Esophagus squamous epithelium (tissue), 4 donors: ENCODE data around the gene TBC1D26.
"Not testable (repeated sequence)": the region's sequence is repeated elsewhere in the genome, so short reads cannot be mapped to it uniquely, and the experiment has no call there.

ENCODE experiments used
- POLR2A ChIP-seq, 4 donors: fragments of 450-650 bp; IDR thresholded peaks; one replicate each; pipeline ENCODE4 v1.6.1; 2017; ENCODE audit warnings: antibody characterized with exemption in 4 of 4, mild to moderate bottlenecking in 4 of 4, moderate library complexity in 3 of 4
- TF ChIP-seq, protein P1 (sequence below), 6 experiments: fragments of 450-650 bp in 4 of 6; fragments of 200-600 bp in 2 of 6; sonication (generic) in 2 of 6; IDR thresholded peaks; one replicate each; pipeline ENCODE4 v1.5.1; 2016 to 2019; ENCODE audit warnings: antibody characterized with exemption in 6 of 6, mild to moderate bottlenecking in 4 of 6, moderate library complexity in 4 of 6

DNA sequence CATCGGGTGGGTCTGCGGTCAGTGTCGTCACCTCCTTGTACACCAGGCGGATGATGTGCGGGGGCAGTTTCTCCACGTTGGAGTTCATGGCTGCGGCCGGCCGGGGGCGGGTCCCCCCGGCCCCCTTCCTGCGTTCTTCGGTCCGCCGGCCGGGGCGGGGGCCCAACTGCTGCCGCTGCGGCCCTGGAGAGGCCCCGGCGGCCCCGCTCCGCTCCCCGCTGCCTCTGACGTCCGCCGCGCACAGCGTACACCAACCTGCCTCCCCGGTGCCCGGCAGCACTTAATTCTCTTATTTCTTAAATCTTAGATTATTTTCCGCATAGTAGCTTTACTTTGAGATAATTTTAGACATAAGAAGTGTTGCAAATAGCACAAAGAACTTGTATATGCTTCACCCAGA is 27.3 kb upstream of the TBC1D26 start:
- TF ChIP-seq POLR2A (IDR thresholded peaks at IDR 0.05), result not testable (repeated sequence)
- TF ChIP-seq, protein P1, sequence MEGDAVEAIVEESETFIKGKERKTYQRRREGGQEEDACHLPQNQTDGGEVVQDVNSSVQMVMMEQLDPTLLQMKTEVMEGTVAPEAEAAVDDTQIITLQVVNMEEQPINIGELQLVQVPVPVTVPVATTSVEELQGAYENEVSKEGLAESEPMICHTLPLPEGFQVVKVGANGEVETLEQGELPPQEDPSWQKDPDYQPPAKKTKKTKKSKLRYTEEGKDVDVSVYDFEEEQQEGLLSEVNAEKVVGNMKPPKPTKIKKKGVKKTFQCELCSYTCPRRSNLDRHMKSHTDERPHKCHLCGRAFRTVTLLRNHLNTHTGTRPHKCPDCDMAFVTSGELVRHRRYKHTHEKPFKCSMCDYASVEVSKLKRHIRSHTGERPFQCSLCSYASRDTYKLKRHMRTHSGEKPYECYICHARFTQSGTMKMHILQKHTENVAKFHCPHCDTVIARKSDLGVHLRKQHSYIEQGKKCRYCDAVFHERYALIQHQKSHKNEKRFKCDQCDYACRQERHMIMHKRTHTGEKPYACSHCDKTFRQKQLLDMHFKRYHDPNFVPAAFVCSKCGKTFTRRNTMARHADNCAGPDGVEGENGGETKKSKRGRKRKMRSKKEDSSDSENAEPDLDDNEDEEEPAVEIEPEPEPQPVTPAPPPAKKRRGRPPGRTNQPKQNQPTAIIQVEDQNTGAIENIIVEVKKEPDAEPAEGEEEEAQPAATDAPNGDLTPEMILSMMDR (IDR thresholded peaks at IDR 0.05), result not testable (repeated sequence)
